GM23338 (cell line): Measurements from ENCODE around the gene CNOT1. TPM values are rescaled to one million over a fixed set of nuclear protein-coding genes. Genes with fewer than 3 reads are reported as not detected.

Experiments
- CREB1 ChIP-seq: fragments of 250-450 bp; sonication (Bioruptor Pico); IDR thresholded peaks from 2 replicates; pipeline ENCODE4 v1.5.0; 2020; ENCODE audit warnings: low read depth, mild to moderate bottlenecking, moderate library complexity
- ETS1 ChIP-seq: IDR thresholded peaks from 2 replicates; pipeline ENCODE4 v1.6.1; 2016; ENCODE audit warnings: antibody characterized with exemption
- JUNB ChIP-seq: IDR thresholded peaks from one replicate; pipeline ENCODE4 v1.6.1; 2016; ENCODE audit warnings: antibody characterized with exemption; ENCODE audit not compliant: unreplicated experiment
- STAT1 ChIP-seq: IDR thresholded peaks from one replicate; pipeline ENCODE4 v1.6.1; 2016; ENCODE audit warnings: antibody characterized with exemption; ENCODE audit not compliant: unreplicated experiment
- ZNF114 ChIP-seq: fragments of 250-450 bp; sonication (Bioruptor Pico); IDR thresholded peaks from 2 replicates; pipeline ENCODE4 v1.5.0; 2020; ENCODE audit warnings: mild to moderate bottlenecking, moderate library complexity
- ZNF331 ChIP-seq: fragments of 250-450 bp; sonication (Bioruptor Pico); IDR thresholded peaks from 2 replicates; pipeline ENCODE4 v1.5.0; 2020; ENCODE audit warnings: low read depth, mild to moderate bottlenecking, moderate library complexity
- polyA plus RNA-seq: library from polyadenylated mRNA; unstranded; fragments of >200 nt; fragmentation: Nextera tagmentation; extraction: Ambion mirVana; gene quantifications from 2 replicates; pipeline ENCODE4 v1.2.1, GENCODE V29; 2016
- total RNA-seq: library from RNA; depleted of rRNA; stranded (reverse); fragments of >200 nt; shearing (Covaris generic); gene quantifications from 2 replicates; pipeline ENCODE4 v1.2.3, GENCODE V29; 2014
- TF ChIP-seq, protein P1 (sequence below): fragments of 250-450 bp; sonication (Bioruptor Pico); IDR thresholded peaks from 2 replicates; pipeline ENCODE4 v1.5.0; 2020; ENCODE audit warnings: mild to moderate bottlenecking, moderate library complexity

CNOT1 gene
- total and polyA plus RNA-seq, 2 experiments from 2014 or later: 59.2 to 298 TPM

DNA sequence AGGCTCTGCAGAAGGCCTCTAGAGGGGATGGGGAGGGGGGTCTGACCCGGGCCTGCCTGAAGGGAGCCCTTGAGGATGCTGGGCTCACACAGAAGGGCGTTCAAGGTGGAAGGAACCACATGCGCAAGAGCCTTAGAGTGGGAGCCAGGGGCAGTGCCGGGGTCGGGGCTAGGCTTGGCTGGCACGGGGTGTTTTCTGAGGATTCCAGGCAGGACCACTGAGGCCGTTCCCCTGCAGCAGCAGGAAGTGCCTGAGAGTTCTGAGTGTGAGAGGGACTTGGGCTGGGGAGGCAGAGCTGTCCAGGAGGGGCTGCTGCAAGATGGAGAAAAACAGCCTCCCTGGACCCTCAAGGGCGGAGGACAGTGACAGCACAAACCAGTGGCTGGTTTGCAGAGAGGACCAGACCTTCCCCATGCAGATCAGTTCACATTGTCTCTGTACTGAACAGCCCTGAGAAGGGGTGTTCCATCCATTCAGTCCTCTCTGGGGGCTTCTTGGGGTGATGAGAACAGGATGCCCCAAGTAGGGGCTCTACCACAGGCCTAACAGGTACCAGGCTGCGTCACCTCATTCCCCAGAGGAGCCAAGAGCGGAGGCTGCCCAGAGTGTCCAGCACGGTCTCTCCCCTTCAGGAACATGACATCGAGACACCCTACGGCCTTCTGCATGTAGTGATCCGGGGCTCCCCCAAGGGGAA lies 126.3 kb downstream of the CNOT1 start (continued):
- TF ChIP-seq ETS1 (no peak), STAT1 (no peak), CREB1 (CRISPR knock-in tag) (no peak), ZNF331 (CRISPR knock-in tag) (no peak), ZNF114 (CRISPR knock-in tag) (no peak), JUNB (no peak)
- TF ChIP-seq, protein P1, sequence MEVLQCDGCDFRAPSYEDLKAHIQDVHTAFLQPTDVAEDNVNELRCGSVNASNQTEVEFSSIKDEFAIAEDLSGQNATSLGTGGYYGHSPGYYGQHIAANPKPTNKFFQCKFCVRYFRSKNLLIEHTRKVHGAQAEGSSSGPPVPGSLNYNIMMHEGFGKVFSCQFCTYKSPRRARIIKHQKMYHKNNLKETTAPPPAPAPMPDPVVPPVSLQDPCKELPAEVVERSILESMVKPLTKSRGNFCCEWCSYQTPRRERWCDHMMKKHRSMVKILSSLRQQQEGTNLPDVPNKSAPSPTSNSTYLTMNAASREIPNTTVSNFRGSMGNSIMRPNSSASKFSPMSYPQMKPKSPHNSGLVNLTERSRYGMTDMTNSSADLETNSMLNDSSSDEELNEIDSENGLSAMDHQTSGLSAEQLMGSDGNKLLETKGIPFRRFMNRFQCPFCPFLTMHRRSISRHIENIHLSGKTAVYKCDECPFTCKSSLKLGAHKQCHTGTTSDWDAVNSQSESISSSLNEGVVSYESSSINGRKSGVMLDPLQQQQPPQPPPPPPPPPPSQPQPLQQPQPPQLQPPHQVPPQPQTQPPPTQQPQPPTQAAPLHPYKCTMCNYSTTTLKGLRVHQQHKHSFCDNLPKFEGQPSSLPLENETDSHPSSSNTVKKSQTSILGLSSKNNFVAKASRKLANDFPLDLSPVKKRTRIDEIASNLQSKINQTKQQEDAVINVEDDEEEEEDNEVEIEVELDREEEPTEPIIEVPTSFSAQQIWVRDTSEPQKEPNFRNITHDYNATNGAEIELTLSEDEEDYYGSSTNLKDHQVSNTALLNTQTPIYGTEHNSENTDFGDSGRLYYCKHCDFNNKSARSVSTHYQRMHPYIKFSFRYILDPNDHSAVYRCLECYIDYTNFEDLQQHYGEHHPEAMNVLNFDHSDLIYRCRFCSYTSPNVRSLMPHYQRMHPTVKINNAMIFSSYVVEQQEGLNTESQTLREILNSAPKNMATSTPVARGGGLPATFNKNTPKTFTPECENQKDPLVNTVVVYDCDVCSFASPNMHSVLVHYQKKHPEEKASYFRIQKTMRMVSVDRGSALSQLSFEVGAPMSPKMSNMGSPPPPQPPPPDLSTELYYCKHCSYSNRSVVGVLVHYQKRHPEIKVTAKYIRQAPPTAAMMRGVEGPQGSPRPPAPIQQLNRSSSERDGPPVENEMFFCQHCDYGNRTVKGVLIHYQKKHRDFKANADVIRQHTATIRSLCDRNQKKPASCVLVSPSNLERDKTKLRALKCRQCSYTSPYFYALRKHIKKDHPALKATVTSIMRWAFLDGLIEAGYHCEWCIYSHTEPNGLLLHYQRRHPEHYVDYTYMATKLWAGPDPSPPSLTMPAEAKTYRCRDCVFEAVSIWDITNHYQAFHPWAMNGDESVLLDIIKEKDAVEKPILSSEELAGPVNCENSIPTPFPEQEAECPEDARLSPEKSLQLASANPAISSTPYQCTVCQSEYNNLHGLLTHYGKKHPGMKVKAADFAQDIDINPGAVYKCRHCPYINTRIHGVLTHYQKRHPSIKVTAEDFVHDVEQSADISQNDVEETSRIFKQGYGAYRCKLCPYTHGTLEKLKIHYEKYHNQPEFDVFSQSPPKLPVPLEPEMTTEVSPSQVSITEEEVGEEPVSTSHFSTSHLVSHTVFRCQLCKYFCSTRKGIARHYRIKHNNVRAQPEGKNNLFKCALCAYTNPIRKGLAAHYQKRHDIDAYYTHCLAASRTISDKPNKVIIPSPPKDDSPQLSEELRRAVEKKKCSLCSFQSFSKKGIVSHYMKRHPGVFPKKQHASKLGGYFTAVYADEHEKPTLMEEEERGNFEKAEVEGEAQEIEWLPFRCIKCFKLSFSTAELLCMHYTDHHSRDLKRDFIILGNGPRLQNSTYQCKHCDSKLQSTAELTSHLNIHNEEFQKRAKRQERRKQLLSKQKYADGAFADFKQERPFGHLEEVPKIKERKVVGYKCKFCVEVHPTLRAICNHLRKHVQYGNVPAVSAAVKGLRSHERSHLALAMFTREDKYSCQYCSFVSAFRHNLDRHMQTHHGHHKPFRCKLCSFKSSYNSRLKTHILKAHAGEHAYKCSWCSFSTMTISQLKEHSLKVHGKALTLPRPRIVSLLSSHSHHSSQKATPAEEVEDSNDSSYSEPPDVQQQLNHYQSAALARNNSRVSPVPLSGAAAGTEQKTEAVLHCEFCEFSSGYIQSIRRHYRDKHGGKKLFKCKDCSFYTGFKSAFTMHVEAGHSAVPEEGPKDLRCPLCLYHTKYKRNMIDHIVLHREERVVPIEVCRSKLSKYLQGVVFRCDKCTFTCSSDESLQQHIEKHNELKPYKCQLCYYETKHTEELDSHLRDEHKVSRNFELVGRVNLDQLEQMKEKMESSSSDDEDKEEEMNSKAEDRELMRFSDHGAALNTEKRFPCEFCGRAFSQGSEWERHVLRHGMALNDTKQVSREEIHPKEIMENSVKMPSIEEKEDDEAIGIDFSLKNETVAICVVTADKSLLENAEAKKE (CRISPR knock-in tag): no peak
